Measurements from ENCODE around the gene RELL1. TPM values are rescaled to one million over a fixed set of nuclear protein-coding genes. Genes with fewer than 3 reads are reported as not detected.

Gene RELL1
- total and polyA plus RNA-seq, 10 of the 15 experiments (the other 5 are each of a cell fraction or from before 2014, with no cell fraction given): 0.20 to 10.9 (median 3.9) TPM

DNA sequence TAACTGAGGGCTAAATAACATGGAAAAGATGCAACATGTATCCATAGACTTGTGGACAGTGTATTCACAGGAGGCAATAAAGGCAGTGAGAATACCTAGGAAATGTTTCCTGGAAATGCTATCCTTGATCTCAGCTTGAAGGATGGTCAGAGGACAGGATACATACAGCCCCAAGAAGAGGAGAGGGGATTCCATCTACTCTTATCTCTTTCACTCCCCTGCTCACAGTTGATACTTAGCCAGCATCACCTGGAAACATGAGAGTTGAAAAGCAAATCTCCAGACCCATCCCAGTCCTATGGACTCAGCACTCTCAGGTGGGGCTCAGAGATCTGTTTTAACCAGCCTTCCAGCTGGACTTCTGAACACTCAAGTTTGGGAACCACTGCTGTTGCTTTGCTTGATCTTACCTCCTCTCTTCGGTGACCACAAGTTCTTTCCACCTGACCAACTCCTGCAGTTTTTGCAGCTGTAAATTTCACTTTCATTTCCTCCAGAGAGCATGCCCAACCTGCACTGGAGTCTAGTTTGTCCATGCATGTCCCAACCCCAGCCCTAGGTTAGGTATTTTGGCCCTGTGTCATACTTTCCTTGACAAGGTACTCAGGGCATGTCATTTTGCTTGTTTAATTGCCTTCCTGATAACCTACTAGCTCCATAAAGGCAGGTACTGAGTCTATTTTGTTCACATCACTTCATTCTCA lies 10.4 kb downstream of the RELL1 start (continued):
- TF ChIP-seq MLLT1 (IDR thresholded peaks at IDR 0.05) (peak; percentile 38; the same call in 1 of the 2 replicates), FOS (IDR thresholded peaks at IDR 0.05; ENCODE audit: borderline replicate concordance, extremely low read depth, insufficient read length) (no peak)

- Histone ChIP-seq H2AFZ (ENCODE audit: control insufficient read depth, low read depth, low read length) (no peak overlapping the region), H4K20me1 (ENCODE audit: control insufficient read depth, insufficient read depth) (no peaks in the 10 kb centered on the region), H3K4me1 (ENCODE audit: control insufficient read depth, insufficient read depth, low read length) (peaks cover 26% of the 10 kb centered on the region), H3K27me3 (replicated peaks in 1 of 2; ENCODE audit: control insufficient read depth in 2 of 2, insufficient read depth in 2 of 2, low read length in 1 of 2) (no peaks in the 10 kb centered on the region), H3K9ac (ENCODE audit: control insufficient read depth, insufficient read depth, low read length) (no peak overlapping the region), H3K4me2 (ENCODE audit: control insufficient read depth, insufficient read depth) (peak overlapping the region; percentile 75; the same call in 1 of the 2 replicates), H3K79me2 (ENCODE audit: control insufficient read depth, insufficient read depth, low read length) (peaks cover 26% of the 10 kb centered on the region), H3K9me3 (replicated peaks; ENCODE audit: control insufficient read depth, insufficient read depth, low read length) (peaks cover 2% of the 10 kb centered on the region; the same call in 2 of the 3 replicates), H3K36me3 (ENCODE audit: control insufficient read depth in 2 of 2, insufficient read depth in 2 of 2, low read length in 1 of 2) (no peaks in the 10 kb centered on the region), H3K27ac (ENCODE audit: control insufficient read depth, insufficient read depth) (peak overlapping the region; percentile 10; the same call in 1 of the 2 replicates), H3K4me3 (no peak overlapping the region)
- ChIA-PET POLR2A (interaction anchor here (0.7 to 2.2 kb wide), 4 partner anchors 9 to 76 kb away, joined by 3 to 9 read pairs (median 6); partner anchors contain the start of gene RELL1), RAD21 (ENCODE audit: unreplicated experiment) (interaction anchor here (1.0 to 2.0 kb wide), 3 partner anchors 8 to 18 kb away, joined by 3 to 7 read pairs (median 3); partner anchors contain the start of gene RELL1), SMC1A (ENCODE audit: uncharacterized antibody, unreplicated experiment) (interaction anchor here (1.9 to 3.2 kb wide), 3 partner anchors 10 to 21 kb away, joined by 5 to 17 read pairs (median 12); partner anchors contain the start of gene RELL1), CTCF (interaction anchor here (1.2 to 1.9 kb wide), 3 partner anchors 11 to 72 kb away, joined by 3 to 10 read pairs (median 5); no protein-coding TSS in a partner anchor)
- ATAC-seq (no peak), DNase-seq (ENCODE audit: low read depth, low spot score) (no peak), FAIRE-seq (no peak)
- no TSS peak for BruUV-seq (replicated peaks)
- WGBS (ENCODE audit: insufficient coverage, insufficient replicate concordance, low lambda C conversion rate, missing lambda C conversion rate): 78% methylated on average over 5 of the region's 5 CpGs
- in situ Hi-C loops (cut with MboI): no loop called here
- no peak for TF ChIP-seq CBX5 (IDR thresholded peaks at IDR 0.05; ENCODE audit: low read depth)
- TF ChIP-seq, protein P1, sequence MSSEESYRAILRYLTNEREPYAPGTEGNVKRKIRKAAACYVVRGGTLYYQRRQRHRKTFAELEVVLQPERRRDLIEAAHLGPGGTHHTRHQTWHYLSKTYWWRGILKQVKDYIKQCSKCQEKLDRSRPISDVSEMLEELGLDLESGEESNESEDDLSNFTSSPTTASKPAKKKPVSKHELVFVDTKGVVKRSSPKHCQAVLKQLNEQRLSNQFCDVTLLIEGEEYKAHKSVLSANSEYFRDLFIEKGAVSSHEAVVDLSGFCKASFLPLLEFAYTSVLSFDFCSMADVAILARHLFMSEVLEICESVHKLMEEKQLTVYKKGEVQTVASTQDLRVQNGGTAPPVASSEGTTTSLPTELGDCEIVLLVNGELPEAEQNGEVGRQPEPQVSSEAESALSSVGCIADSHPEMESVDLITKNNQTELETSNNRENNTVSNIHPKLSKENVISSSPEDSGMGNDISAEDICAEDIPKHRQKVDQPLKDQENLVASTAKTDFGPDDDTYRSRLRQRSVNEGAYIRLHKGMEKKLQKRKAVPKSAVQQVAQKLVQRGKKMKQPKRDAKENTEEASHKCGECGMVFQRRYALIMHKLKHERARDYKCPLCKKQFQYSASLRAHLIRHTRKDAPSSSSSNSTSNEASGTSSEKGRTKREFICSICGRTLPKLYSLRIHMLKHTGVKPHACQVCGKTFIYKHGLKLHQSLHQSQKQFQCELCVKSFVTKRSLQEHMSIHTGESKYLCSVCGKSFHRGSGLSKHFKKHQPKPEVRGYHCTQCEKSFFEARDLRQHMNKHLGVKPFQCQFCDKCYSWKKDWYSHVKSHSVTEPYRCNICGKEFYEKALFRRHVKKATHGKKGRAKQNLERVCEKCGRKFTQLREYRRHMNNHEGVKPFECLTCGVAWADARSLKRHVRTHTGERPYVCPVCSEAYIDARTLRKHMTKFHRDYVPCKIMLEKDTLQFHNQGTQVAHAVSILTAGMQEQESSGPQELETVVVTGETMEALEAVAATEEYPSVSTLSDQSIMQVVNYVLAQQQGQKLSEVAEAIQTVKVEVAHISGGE (CRISPR knock-in tag; IDR thresholded peaks at IDR 0.05): no peak
- no peak for TF ChIP-seq CEBPB (IDR thresholded peaks at IDR 0.05; ENCODE audit: borderline replicate concordance in 1 of 2, low read depth in 2 of 2, low read length in 2 of 2)
- no peak for TF ChIP-seq SPI1 (IDR thresholded peaks at IDR 0.05; ENCODE audit: borderline replicate concordance, insufficient read depth, low read depth, low read length)
- no peak for TF ChIP-seq WRNIP1 (IDR thresholded peaks at IDR 0.05; ENCODE audit: borderline replicate concordance, low read depth, low read length)
- intact Hi-C loops (cut with micrococcal nuclease; ENCODE audit: unreplicated experiment): no loop called here
Observed at GRCh38 chr4:37674439-37674838, 11.7 kb downstream of the RELL1 start.
